Breast epithelium (tissue), 3 donors: ENCODE measurements around the gene SGPP1.

Experiments used
- POLR2A ChIP-seq: fragments of 450-650 bp; IDR thresholded peaks from one replicate; pipeline ENCODE4 v1.6.1; 2016; ENCODE audit warnings: antibody characterized with exemption, mild to moderate bottlenecking, moderate library complexity
- TF ChIP-seq, protein P1 (sequence below), 3 donors: fragments of 450-650 bp; IDR thresholded peaks; one replicate each; pipeline ENCODE4 v1.5.1; 2016 to 2017; ENCODE audit warnings: antibody characterized with exemption in 3 of 3, mild to moderate bottlenecking in 3 of 3, moderate library complexity in 3 of 3

DNA sequence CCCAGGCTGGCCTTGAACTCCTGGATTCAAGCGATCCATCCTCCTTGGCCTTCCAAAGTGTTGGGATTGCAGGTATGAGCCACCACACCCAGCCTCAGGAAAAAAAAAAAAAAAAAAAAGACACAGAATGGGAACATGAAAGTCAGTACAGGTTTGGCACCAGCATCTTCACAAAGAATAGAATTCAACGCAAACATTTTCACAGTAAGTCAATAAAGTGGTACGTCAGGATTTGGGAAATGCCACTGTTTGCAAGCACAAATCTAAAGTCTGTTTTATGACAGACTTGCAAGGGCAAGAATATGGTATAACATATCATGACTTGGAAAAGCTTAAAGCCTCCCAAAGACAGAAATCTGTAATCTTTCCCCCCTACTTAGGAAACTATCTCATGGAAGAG is 51.2 kb downstream of the SGPP1 start:
- TF ChIP-seq, protein P1, sequence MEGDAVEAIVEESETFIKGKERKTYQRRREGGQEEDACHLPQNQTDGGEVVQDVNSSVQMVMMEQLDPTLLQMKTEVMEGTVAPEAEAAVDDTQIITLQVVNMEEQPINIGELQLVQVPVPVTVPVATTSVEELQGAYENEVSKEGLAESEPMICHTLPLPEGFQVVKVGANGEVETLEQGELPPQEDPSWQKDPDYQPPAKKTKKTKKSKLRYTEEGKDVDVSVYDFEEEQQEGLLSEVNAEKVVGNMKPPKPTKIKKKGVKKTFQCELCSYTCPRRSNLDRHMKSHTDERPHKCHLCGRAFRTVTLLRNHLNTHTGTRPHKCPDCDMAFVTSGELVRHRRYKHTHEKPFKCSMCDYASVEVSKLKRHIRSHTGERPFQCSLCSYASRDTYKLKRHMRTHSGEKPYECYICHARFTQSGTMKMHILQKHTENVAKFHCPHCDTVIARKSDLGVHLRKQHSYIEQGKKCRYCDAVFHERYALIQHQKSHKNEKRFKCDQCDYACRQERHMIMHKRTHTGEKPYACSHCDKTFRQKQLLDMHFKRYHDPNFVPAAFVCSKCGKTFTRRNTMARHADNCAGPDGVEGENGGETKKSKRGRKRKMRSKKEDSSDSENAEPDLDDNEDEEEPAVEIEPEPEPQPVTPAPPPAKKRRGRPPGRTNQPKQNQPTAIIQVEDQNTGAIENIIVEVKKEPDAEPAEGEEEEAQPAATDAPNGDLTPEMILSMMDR (IDR thresholded peaks at IDR 0.05): no peak
- no peak for TF ChIP-seq POLR2A
